Hematopoietic multipotent progenitor cell treated with erythropoietin and hydrocortisone succinate and interleukin-3 and kit ligand, for 17 days (in vitro differentiated cells): ENCODE measurements around the gene NFASC.

ENCODE experiments used
- DNase-seq: peaks from one replicate; pipeline ENCODE4 v3.0.0-alpha.2; 2015; ENCODE audit warnings: low spot score

Gene NFASC

DNA sequence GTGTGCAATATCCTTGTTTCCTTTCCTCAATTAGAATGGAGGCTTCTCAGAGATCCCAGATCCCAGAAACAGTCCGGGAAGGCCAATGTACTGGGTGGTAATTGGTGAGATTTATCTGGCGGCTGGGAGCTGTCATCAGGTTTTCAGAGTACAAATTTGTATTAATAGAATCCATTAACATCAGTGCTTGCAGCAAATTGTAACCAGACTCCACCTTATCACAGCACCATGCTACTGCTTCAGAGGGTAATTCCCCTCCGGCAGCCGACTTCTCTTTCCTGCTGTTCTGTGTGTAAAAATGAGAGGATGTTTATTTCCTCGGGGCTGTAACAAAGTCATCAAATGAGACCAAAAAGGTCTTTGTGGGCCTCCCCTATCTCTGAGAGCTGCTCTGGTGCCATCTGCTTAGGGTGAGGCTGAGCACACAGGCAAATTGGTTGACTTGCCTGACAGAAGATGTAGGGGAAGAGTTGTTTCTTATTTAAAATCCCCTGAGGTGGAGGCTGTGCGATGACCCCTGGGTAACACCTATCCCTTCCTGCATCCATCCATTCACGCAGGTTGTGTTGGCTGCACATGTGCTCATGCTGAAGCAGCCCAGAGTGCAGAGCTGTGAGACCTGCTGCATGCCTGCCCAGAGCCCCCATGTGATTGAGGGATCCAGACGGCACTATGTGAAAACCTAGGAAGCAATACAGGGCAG lies 19.2 kb downstream of the NFASC start:
- DNase-seq = no peak

DNA sequence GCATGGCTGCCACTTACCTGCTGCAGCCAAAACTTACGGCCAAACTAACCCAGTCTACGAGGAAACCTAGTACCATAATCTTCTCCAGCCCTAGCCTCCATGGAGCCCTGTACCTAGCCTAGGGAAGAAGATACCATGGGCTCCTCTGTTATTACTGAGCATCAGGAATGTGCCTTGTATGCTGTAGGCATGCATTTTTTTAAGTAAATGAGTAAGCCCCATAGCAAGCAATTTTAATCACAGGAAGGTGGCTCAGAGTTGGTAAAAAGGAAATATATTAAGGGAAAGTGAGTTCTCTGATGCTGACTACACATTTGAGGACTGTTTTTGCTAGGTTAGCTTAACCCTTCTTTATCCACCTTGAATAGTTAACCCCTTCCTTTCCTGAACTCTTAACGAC lies 21.2 kb downstream of the NFASC start:
- no peak for DNase-seq

GRCh38 chr1:204894031-204894430 lies 23.4 kb downstream of the NFASC start:
- DNase-seq = no peak

DNA sequence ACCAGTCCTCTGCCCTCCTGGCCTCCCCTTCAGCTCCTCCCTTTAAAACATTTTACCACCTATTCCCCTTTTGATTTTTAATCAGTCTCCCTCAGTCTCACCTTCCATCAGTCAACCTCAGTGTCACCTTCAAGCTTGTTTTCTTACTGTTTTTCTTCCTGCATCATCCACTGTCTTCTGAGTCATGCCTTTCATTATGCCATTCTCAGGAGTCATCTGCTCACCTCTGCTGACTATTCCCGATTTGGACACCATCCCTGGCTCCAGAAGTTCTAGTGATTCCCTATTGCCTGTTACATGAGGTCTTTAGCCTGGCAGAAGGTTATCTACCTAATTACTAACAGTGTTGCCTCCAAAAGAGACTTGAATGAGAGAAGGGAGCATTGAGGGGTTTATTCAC lies 23.9 kb downstream of the NFASC start:
- no peak for DNase-seq

- DNase-seq = no peak
Measured at GRCh38 chr1:204896023-204896422, 25.4 kb downstream of the NFASC start.

DNA sequence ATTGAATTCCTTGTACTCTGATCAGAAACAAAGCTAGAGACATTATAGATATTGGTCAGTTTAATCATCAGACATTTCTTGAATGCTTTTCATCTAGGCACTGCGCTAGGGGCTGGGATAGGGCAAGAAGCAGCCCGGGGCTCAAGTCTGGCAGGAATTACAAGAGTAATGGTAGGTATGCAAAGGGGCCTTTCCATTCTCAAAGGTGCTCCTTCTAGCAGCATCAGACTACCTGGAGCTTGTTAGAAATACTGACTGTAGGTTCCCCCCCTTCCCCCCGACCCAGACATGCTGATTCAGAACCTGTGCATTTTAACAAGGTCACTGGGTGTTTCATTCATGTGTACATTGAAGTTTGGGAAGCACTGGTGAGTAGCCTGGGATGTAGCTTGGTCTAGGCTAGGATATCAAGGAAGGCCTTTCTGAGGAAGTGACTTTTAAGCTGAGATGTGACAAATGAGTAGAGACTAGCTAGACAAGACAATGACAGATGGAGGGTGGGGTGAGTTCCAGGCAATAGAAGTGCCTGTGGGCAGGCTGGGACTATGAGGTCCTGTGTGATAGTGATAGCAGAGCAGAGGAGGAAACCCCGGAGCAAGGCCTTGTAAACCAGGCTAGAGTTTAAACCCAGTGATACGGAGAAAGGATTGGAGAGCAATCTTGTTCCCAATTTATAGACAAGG lies 26.3 kb downstream of the NFASC start:
- no peak for DNase-seq

GRCh38 chr1:204900721-204901120 lies 30.1 kb downstream of the NFASC start:
- no peak for DNase-seq

DNA sequence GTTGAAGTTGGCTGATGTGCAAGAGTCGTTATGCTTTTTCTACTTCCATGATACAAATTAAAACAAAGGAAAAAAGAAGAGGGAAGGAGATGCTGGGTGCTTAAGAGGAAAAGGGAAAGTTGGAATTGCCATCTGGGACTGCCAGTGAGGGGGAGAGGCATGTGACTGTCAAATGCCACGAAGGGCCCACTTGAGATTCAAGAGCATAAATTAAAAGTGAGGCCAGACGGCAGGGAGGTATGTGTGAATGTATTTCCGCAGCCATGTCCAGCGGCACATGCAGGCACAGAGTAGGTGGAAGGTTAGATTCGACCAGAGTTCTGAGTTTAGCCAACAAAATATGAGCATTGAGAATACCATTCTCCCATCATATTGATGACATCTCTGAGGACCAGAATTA lies 32.0 kb downstream of the NFASC start:
- no peak for DNase-seq

- no peak for DNase-seq
Measured at GRCh38 chr1:204904228-204904810, 33.7 kb downstream of the NFASC start.

GRCh38 chr1:204909109-204909508 lies 38.4 kb downstream of the NFASC start:
- no peak for DNase-seq

GRCh38 chr1:204915861-204916495 lies 45.3 kb downstream of the NFASC start:
- no peak for DNase-seq

- no peak for DNase-seq
Measured at GRCh38 chr1:204917802-204918201, 47.1 kb downstream of the NFASC start.

DNA sequence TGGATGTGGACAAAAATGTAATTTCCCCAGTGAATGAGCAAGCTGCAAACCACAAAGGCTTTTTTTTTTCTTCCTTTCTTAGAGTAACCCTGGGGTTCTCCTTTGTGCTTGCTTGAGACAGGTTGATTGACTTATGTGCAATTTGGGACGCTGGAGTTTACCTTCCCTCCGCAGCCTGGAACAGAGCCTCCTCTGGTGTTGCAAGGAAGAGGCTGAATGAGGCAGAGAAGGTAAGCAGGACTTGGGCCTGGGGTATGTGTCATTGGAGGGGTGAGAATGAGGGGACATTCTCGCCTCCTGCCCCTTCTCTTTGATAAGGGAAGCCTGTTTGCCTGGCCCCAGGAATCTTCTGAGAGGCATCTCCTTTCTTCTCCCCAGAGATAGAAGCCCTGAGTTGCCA lies 49.8 kb downstream of the NFASC start:
- DNase-seq = no peak

DNA sequence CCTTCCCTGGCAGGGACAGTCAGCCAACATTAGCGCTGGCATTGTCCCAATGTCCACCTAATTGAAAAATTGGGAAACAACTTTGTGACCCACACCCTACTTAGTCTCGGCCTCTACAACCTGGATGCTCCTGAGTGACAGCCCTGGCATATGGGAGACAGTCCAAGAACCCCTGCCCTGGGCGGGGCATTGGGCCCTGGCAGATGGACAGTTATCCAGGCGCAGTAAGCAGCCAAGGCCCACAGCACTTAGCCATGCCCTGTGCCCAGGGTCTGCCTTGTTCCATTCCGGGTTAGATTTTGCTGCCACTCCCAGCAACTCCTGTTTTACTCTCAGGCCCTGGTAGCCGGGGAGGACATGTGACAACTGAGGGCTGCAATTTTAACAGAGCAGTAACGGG lies 50.3 kb downstream of the NFASC start:
- DNase-seq = no peak

DNA sequence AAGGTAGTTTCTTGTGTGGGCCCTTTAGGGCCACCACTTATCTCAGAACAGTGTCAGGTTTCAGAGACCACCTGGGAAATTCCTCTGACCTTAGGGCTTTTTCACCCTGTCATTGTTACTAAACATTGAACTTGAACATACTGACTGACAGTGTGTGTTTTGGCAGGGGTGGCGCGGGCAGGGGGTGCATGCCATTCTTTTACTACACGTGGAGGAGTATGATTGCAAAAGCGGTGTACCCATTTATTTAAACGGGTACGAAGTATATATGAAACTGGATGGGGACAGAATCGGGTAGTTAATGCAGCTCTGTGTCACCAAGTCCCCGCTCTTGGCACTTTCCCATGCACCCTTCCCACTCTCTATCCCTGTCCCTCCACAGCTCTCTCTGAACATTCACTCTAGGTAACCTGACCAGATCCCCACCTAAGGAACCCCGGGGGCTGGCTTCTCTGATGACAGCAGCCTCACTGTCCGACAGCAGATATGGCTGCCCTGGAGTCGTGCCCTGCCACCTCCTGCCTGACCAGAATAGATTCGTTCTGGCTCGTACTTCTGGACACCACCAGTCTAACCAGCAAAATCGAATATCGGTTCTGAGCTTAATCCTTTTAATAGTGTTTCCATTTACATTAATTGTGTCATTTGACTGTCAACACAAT lies 51.3 kb downstream of the NFASC start:
- no peak for DNase-seq

- no peak for DNase-seq
Measured at GRCh38 chr1:204923201-204923600, 52.5 kb downstream of the NFASC start.

GRCh38 chr1:204923626-204924012 lies 53.0 kb downstream of the NFASC start:
- no peak for DNase-seq

DNA sequence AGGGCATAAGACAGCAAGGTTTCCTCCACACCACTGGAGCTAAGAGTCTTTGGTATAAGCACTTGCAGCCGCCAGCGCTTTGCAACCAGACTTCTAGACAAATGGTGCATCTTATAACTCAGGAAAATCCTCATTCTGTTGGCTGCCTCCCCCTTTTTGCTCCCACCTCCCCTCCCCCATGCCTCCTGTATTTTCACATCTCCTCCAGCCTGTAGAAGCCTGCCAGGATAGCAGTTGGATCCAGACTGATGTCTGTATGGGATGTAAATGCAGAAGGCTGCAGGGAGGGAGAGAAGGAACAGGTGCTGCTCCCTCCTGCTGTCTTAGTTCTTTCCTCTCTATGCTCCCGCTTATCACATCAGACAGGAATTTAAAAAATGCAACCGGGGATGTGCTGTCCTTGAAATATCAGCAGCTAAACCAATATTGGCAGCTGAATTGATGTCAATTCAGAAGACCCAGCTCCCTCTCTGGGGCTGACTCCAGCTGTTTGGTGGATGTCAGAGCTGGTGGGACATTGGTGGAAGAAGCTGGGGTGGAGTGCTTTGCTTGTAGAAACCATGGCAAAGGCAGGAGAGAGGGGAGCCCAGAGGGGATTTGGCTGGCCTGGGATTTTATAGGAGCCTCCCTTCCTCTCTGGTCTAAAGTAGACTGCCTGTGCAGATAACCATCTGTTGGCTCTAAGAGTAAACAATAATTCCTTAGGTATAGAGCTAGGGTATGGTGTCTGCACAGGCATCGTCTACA lies 53.5 kb downstream of the NFASC start:
- no peak for DNase-seq

- DNase-seq = no peak
Measured at GRCh38 chr1:204925701-204926100, 55.0 kb downstream of the NFASC start.

DNA sequence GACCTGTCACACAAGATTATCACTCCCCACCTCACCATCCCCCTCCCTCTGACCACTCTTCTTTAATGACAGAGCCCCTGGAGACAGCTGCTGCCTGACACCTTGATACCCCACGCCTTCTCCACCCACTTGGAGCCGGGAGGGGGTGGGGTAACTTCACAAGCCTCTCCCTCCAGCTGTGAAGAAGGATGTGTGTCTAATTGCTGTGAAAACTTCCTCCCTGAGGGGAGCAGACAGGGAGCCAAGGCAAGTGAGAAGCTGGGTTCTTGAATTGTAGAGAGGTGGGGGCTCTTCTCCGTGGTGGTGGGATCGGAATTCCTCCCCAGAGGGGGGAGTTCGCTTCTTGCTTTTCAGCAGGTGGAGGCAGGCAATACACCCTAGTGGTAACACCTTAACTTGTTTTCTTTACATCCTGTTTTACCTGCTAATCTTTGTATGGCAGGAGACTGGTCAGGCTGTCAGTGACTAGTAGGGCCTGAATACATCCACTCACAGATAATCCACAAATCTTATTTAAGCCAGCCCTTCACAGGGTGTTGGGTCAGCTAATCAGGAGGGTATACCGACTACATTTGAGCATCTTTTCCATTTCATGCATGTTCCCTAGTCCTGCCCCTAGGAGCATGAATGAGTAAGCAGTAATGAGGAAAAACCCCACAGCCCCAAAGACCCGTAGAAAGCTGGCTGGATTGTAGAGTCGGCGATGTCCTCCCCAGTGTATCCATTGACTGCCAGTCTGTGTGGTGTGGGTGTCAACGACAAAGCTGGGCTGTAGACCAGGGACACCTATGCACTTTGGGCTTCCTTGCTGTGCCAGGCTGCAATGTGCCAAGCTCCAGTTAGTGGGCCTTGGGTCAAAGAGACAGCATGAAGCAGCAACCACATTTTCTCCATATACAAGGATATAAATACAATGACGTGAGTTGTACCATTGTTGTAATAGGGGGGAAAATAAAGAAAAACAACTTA lies 57.3 kb downstream of the NFASC start:
- DNase-seq = no peak
